ENCODE measurements around the gene TMEM131. TPM values are rescaled to one million over a fixed set of nuclear protein-coding genes. Genes with fewer than 3 reads are reported as not detected.

Gene TMEM131
- total and polyA plus RNA-seq, 11 donors = 9.3 to 38.3 (median 31.2) TPM

GRCh38 chr2:97715951-97716694 lies 279.6 kb downstream of the TMEM131 start:
- Histone ChIP-seq H3K4me3 (peak overlapping the region in 1 of 12 donors; percentile 52), H3K27me3 (no peaks in the 10 kb centered on the region), H3K36me3 (no peaks in the 10 kb centered on the region), H3K9me3 (no peaks in the 10 kb centered on the region), H3K4me1 (peaks cover 0 to 9% (median 0%) of the 10 kb centered on the region in 12 donors), H3K27ac (peak overlapping the region in 1 of 12 donors; percentile 79)
- WGBS, 4 donors = 82 to 89% (median 85%) methylated on average over 9 of the region's 9 CpGs
- DNase-seq (peak in 2 of 5 donors; percentile 11 to 48), ATAC-seq (no peak)
- TF ChIP-seq, protein P1, sequence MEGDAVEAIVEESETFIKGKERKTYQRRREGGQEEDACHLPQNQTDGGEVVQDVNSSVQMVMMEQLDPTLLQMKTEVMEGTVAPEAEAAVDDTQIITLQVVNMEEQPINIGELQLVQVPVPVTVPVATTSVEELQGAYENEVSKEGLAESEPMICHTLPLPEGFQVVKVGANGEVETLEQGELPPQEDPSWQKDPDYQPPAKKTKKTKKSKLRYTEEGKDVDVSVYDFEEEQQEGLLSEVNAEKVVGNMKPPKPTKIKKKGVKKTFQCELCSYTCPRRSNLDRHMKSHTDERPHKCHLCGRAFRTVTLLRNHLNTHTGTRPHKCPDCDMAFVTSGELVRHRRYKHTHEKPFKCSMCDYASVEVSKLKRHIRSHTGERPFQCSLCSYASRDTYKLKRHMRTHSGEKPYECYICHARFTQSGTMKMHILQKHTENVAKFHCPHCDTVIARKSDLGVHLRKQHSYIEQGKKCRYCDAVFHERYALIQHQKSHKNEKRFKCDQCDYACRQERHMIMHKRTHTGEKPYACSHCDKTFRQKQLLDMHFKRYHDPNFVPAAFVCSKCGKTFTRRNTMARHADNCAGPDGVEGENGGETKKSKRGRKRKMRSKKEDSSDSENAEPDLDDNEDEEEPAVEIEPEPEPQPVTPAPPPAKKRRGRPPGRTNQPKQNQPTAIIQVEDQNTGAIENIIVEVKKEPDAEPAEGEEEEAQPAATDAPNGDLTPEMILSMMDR (IDR thresholded peaks at IDR 0.05) = no peak
- TF ChIP-seq POLR2A (IDR thresholded peaks at IDR 0.05) = no peak
- intact Hi-C loops (cut with DNase I) = no loop called here

DNA sequence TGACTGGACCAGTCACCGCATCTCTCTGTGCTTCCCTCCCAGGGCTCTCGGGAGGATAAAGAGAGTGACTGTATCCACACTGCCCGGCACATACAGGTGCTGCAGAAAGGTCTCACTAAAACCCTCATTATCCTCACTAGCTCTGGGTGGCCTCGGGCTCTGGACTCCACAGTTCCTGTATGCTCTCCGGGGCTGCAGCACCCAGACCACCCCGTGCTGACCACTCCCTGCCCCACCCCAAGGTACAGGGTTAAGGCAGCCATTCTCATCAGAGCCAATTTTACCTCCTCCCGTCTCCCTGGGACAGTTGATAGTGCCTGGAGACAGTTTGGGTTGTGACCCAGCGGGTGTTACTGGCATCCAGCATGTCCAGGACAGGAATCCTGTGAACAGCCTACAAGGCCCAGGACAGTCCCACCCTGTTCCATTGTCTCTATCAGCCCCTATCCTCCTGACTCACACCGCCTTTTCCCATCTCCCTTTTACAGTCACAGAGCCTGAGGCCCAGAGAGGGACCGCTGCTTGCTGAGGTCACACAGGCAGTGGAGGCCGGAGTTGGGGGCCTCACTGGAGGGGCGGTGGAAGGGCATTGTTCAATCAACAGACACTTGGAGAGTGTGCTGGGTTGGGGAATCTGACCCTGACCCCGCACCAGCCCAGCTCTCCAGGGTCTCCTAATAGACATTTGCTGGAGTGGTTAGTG lies 280.6 kb downstream of the TMEM131 start:
- Histone ChIP-seq H3K9me3 (no peaks in the 10 kb centered on the region), H3K4me1 (peaks cover 0 to 9% (median 0%) of the 10 kb centered on the region in 12 donors), H3K27me3 (no peaks in the 10 kb centered on the region), H3K4me3 (peak overlapping the region in 1 of 12 donors; percentile 52), H3K27ac (peak overlapping the region in 1 of 12 donors; percentile 79), H3K36me3 (no peaks in the 10 kb centered on the region)
- peak in 2 of 5 donors; percentile 11 to 47 for DNase-seq
- ATAC-seq = no peak
- intact Hi-C loops (cut with DNase I) = loop anchor here in 3 of 10 donors (5.0 kb wide), 2 partner anchors 32 to 672 kb away; no protein-coding TSS in a partner anchor
- 82 to 90% (median 85%) methylated on average over 13 of the region's 13 CpGs for WGBS, 4 donors
- TF ChIP-seq, protein P1 (IDR thresholded peaks at IDR 0.05) = no peak
- no peak for TF ChIP-seq POLR2A (IDR thresholded peaks at IDR 0.05)

DNA sequence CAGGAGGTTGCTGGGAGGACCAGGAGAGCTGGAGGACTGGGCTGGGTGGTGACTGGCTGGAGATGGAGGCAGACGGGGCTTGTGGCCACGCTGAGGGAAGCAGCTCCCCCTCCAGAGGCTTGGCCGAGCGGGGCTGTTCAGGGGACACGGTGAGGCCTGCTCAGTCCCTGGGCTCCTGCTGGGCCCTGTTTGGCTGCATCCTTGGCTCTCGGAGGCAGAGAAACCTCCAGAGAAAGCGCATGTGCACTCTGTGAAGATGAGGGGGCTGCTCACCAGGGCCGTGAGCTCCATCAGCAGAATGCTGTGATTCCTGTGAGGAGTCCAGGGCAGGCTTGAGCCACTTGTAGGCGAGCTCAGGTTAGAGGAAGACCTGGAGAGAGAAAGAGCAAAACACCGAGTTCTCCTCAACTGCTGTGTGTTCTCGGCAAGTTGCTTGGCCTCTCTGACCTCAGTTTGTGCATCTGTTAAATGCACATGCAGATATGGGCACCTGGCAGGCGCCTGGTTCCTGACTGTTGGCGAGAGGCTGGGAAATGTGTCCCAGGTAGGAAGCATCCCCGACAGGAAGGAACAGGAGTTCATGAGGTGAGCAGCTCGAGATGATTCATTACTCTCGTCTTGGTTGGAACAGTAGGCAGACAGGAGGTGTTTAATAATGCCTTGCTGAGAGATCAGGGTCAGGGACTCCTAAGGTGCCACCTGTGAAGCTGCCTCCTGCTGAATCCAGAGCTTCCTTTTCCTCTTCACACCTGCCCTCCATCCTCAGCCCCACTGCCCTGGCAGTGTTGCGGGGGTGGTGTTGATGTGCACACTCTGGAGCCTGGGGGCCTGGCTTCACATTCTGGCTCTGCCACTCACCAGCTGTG lies 281.4 kb downstream of the TMEM131 start:
- peak overlapping the region in 1 of 12 donors; percentile 79 for H3K27ac ChIP-seq
- H3K36me3 ChIP-seq = no peaks in the 10 kb centered on the region
- peak overlapping the region in 1 of 12 donors; percentile 52 for H3K4me3 ChIP-seq
- H3K27me3 ChIP-seq = no peaks in the 10 kb centered on the region
- intact Hi-C loops (cut with DNase I) = loop anchor here in 3 of 10 donors (5.0 kb wide), 2 partner anchors 33 to 673 kb away; no protein-coding TSS in a partner anchor
- WGBS, 4 donors = 78 to 81% (median 80%) methylated on average over 17 of the region's 17 CpGs
- H3K9me3 ChIP-seq = no peaks in the 10 kb centered on the region
- no peak for TF ChIP-seq POLR2A (IDR thresholded peaks at IDR 0.05)
- TF ChIP-seq, protein P1 (IDR thresholded peaks at IDR 0.05) = no peak
- ATAC-seq (no peak), DNase-seq (peak in 2 of 5 donors; percentile 16 to 58)
- H3K4me1 ChIP-seq = peaks cover 0 to 9% (median 0%) of the 10 kb centered on the region in 12 donors

Data from heart left ventricle (tissue), 16 donors.